Measurements from ENCODE around the gene OBSCN. TPM values are rescaled to one million over a fixed set of nuclear protein-coding genes. Genes with fewer than 3 reads are reported as not detected.

OBSCN gene
- total RNA-seq, 2 donors from 2014 or later: 5.3 to 8.0 TPM

- ATAC-seq (no peak), DNase-seq (no peak)
- intact Hi-C loops (cut with DNase I, micrococcal nuclease): no loop called here
Observed at GRCh38 chr1:228339059-228339704, 131.3 kb downstream of the OBSCN start.

GRCh38 chr1:228339766-228340685, 132.2 kb downstream of the OBSCN start:
- peak in 1 of 2 donors; percentile 19 for DNase-seq
- intact Hi-C loops (cut with DNase I, micrococcal nuclease): no loop called here

GRCh38 chr1:228340686-228341449, 133.0 kb downstream of the OBSCN start:
- ATAC-seq (peak; percentile 38), DNase-seq (peak in 1 of 2 donors; percentile 19)
- intact Hi-C loops (cut with DNase I, micrococcal nuclease): no loop called here

More at GRCh38 chr1:228339766-228340685, 132.2 kb downstream of the OBSCN start:
- ATAC-seq: no peak

- intact Hi-C loops (cut with DNase I, micrococcal nuclease): no loop called here
- ATAC-seq (no peak), DNase-seq (peak in 1 of 2 donors; percentile 19)
Observed at GRCh38 chr1:228341450-228341813, 133.6 kb downstream of the OBSCN start.

GRCh38 chr1:228341814-228342626, 134.2 kb downstream of the OBSCN start:
- ATAC-seq: peak; percentile 50
- DNase-seq: peak in 1 of 2 donors; percentile 12
- intact Hi-C loops (cut with DNase I, micrococcal nuclease): no loop called here

- no peak for ATAC-seq
- intact Hi-C loops (cut with DNase I, micrococcal nuclease): no loop called here
- peak in 1 of 2 donors; percentile 10 for DNase-seq
Observed at GRCh38 chr1:228342627-228343190, 134.9 kb downstream of the OBSCN start.

GRCh38 chr1:228343191-228343661, 135.4 kb downstream of the OBSCN start:
- ATAC-seq (no peak), DNase-seq (peak in 1 of 2 donors; percentile 5)
- intact Hi-C loops (cut with DNase I, micrococcal nuclease): no loop called here

- DNase-seq (no peak), ATAC-seq (no peak)
- intact Hi-C loops (cut with DNase I, micrococcal nuclease): no loop called here
Observed at GRCh38 chr1:228344631-228345072, 136.8 kb downstream of the OBSCN start.

- intact Hi-C loops (cut with DNase I, micrococcal nuclease): no loop called here
- ATAC-seq (no peak), DNase-seq (peak in 1 of 2 donors; percentile 17)
Observed at GRCh38 chr1:228345201-228345930, 137.5 kb downstream of the OBSCN start.

- ATAC-seq: no peak
- DNase-seq: peak in 1 of 2 donors; percentile 18
- intact Hi-C loops (cut with DNase I, micrococcal nuclease): no loop called here
Observed at GRCh38 chr1:228346731-228347130, 138.9 kb downstream of the OBSCN start.

- intact Hi-C loops (cut with DNase I, micrococcal nuclease): no loop called here
- no peak for DNase-seq
- ATAC-seq: no peak
Observed at GRCh38 chr1:228347181-228347580, 139.3 kb downstream of the OBSCN start.

GRCh38 chr1:228348708-228349467, 141.0 kb downstream of the OBSCN start:
- DNase-seq (peak; percentile 0 to 20), ATAC-seq (peak; percentile 64)
- intact Hi-C loops (cut with DNase I, micrococcal nuclease): no loop called here

GRCh38 chr1:228349701-228350171, 141.9 kb downstream of the OBSCN start:
- DNase-seq (peak; percentile 1 to 15), ATAC-seq (no peak)
- intact Hi-C loops (cut with DNase I, micrococcal nuclease): no loop called here

GRCh38 chr1:228350179-228350742, 142.4 kb downstream of the OBSCN start:
- intact Hi-C loops (cut with DNase I, micrococcal nuclease): no loop called here
- DNase-seq (no peak), ATAC-seq (no peak)

GRCh38 chr1:228350831-228351781, 143.3 kb downstream of the OBSCN start:
- DNase-seq (no peak), ATAC-seq (no peak)
- intact Hi-C loops (cut with DNase I, micrococcal nuclease): no loop called here
